SK-N-MC (cell line): ENCODE data around the gene PACS1.

Experiments used
- EZH2 ChIP-seq: fragments of 200-600 bp; sonication (generic); IDR thresholded peaks from one replicate; pipeline ENCODE4 v1.6.1; 2017; ENCODE audit warnings: antibody characterized with exemption
- FOXP2 ChIP-seq: optimal IDR thresholded peaks from 2 replicates; pipeline ENCODE3; 2011; ENCODE audit warnings: mild to moderate bottlenecking, moderate library complexity; ENCODE audit not compliant: insufficient read depth; ENCODE audit errors: extremely low read length, control extremely low read depth
- POLR2AphosphoS5 ChIP-seq: IDR thresholded peaks from 2 replicates; pipeline ENCODE4 v1.6.1; 2012; ENCODE audit warnings: mild to moderate bottlenecking, low read depth, low read length, borderline replicate concordance

GRCh38 chr11:66101066-66101464 is 31.0 kb downstream of the PACS1 start:
- no peak for TF ChIP-seq POLR2AphosphoS5
- TF ChIP-seq EZH2 = no peak
- TF ChIP-seq FOXP2 = no peak
